Left ventricle myocardium inferior (tissue), 1 donor: ENCODE measurements around the gene NOS1. TPM values are rescaled to one million over a fixed set of nuclear protein-coding genes. Genes with fewer than 3 reads are reported as not detected.

ENCODE experiments used
- DNase-seq: peaks from one replicate; pipeline ENCODE4 v3.0.0-alpha.2; 2020
- H3K27ac ChIP-seq: fragments of 200-600 bp; replicated peaks from 2 replicates; pipeline ENCODE4 v1.8.0; 2021
- H3K27me3 ChIP-seq: fragments of 200-600 bp; 2 replicates; pipeline ENCODE4 v1.8.0; 2021; ENCODE audit warnings: low read depth
- H3K36me3 ChIP-seq: fragments of 200-600 bp; 2 replicates; pipeline ENCODE4 v1.8.0; 2021
- H3K4me1 ChIP-seq: fragments of 200-600 bp; 2 replicates; pipeline ENCODE4 v1.8.0; 2021
- H3K4me3 ChIP-seq: fragments of 200-600 bp; 2 replicates; pipeline ENCODE4 v1.8.0; 2021; ENCODE audit warnings: mild to moderate bottlenecking, moderate library complexity
- H3K9me3 ChIP-seq: fragments of 200-600 bp; replicated peaks from 2 replicates; pipeline ENCODE4 v1.8.0; 2021
- intact Hi-C: fragments of 100-400 bp; cut with micrococcal nuclease; formaldehyde crosslinking; loops from one replicate; pipeline ENCODE4 v1.11.0; 2022
- total RNA-seq: library from RNA; stranded (reverse); fragmentation: NEBNext Ultra II Directional; extraction: Animal tissue kit (Norgen Biotek cat#: 25700); gene quantifications from one replicate; pipeline ENCODE4 v1.2.1, GENCODE V29; 2021
- TF ChIP-seq, protein P1 (sequence below): fragments of 200-600 bp; IDR thresholded peaks from 2 replicates; pipeline ENCODE4 v1.8.0; 2021; ENCODE audit warnings: antibody characterized with exemption, mild to moderate bottlenecking, borderline replicate concordance
- donor health status: DM: no; HTN: yes; CAD: no; lungs with severe emphysema.

NOS1 gene
- total RNA-seq, 1 donor from 2014 or later, result 0.22 TPM

DNA sequence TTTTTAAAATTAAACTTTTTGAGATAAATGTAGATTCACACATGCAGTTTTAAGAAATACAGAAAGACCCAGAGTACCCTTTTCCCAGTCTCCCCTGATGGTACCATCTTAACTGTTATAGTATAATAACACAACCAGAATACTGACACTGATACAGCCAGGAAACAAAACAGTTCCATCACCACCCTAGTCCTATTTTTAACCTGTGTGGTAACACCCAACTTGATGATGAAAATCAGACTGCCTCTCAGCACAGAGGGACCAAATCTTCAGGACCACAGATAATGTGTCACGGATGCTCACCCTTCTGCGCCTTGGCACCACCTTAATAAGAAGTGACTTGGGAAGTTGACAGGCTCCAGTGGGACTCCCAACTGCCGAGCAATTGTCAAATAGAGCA, 189.3 kb downstream of the NOS1 start:
- no peak for DNase-seq
- intact Hi-C loops, result no loop called here
- Histone ChIP-seq H3K9me3 (no peaks in the 10 kb centered on the region), H3K36me3 (peaks cover 96% of the 10 kb centered on the region), H3K27me3 (no peaks in the 10 kb centered on the region), H3K4me1 (no peaks in the 10 kb centered on the region), H3K4me3 (no peak overlapping the region), H3K27ac (no peak overlapping the region)
- TF ChIP-seq, protein P1, sequence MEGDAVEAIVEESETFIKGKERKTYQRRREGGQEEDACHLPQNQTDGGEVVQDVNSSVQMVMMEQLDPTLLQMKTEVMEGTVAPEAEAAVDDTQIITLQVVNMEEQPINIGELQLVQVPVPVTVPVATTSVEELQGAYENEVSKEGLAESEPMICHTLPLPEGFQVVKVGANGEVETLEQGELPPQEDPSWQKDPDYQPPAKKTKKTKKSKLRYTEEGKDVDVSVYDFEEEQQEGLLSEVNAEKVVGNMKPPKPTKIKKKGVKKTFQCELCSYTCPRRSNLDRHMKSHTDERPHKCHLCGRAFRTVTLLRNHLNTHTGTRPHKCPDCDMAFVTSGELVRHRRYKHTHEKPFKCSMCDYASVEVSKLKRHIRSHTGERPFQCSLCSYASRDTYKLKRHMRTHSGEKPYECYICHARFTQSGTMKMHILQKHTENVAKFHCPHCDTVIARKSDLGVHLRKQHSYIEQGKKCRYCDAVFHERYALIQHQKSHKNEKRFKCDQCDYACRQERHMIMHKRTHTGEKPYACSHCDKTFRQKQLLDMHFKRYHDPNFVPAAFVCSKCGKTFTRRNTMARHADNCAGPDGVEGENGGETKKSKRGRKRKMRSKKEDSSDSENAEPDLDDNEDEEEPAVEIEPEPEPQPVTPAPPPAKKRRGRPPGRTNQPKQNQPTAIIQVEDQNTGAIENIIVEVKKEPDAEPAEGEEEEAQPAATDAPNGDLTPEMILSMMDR, result no peak

DNA sequence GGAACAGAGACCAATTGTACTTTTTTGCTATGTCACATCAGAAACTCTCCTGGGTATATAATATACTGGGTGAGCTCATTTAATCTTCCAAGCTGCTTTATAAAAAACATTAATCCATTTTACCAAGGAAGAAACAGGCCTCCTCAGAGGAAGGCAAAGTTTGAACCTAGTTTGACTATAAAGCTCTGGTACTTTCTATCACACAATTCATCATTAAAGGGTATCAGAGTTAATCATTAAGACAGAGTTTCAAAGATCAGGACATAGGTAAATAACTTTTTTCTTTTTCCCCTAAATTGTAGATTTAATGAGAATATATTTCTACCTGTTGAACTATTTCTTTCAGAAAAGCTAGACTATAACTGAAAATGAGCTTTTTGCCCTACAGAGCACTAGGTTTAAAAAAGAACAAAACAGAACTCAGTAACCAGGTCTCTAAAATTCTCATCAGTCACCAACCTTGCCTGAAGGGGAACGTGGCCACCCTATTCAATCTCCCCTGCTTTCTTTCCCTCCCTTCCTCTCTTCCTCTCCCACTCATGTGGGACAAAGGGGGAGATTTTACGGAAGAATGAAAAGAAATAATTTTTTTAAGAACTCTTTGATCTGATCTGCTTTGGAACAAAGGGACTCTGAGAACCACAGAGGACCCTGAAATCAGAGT, 189.8 kb downstream of the NOS1 start:
- TF ChIP-seq, protein P1, result no peak
- H3K9me3 ChIP-seq, result no peaks in the 10 kb centered on the region

GRCh38 chr12:117169548-117169947, 191.9 kb downstream of the NOS1 start:
- Histone ChIP-seq H3K27ac (no peak overlapping the region), H3K27me3 (no peaks in the 10 kb centered on the region), H3K4me1 (no peaks in the 10 kb centered on the region), H3K4me3 (no peak overlapping the region), H3K9me3 (no peaks in the 10 kb centered on the region), H3K36me3 (peaks cover 96% of the 10 kb centered on the region)
- no peak for DNase-seq
- TF ChIP-seq, protein P1, result no peak
- intact Hi-C loops, result no loop called here

More for the DNA sequence above, 189.8 kb downstream of the NOS1 start:
- Histone ChIP-seq H3K36me3 (peaks cover 96% of the 10 kb centered on the region), H3K27ac (no peak overlapping the region), H3K4me1 (no peaks in the 10 kb centered on the region), H3K4me3 (no peak overlapping the region), H3K27me3 (no peaks in the 10 kb centered on the region)
- intact Hi-C loops, result no loop called here
- no peak for DNase-seq

- Histone ChIP-seq H3K9me3 (no peaks in the 10 kb centered on the region), H3K4me3 (no peak overlapping the region), H3K27ac (no peak overlapping the region), H3K4me1 (no peaks in the 10 kb centered on the region), H3K27me3 (no peaks in the 10 kb centered on the region), H3K36me3 (peaks cover 96% of the 10 kb centered on the region)
- intact Hi-C loops, result no loop called here
- TF ChIP-seq, protein P1, result no peak
- no peak for DNase-seq
These were observed 192.4 kb downstream of the NOS1 start for GRCh38 chr12:117168976-117169375.

DNA sequence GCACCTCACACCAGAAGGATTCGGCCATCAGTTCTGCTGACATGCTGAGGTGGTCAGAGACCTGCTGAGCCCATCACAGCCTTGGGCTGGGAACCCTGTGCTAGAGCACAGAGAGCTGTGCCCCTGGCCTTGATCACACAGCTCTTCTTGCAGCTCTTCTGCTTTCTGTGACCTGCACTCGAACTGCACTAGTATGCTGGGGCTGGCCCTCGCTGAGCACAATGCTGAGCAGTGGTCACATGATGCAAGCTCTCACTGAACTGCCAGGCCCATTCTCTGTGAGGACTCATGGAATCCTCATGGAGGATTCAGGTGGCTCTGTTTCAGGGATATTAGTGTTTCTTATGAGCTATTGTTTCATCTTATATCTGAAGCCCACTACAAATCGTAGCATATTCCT, 193.7 kb downstream of the NOS1 start:
- Histone ChIP-seq H3K4me3 (no peak overlapping the region), H3K27me3 (no peaks in the 10 kb centered on the region), H3K9me3 (no peaks in the 10 kb centered on the region), H3K27ac (no peak overlapping the region), H3K4me1 (no peaks in the 10 kb centered on the region), H3K36me3 (peaks cover 96% of the 10 kb centered on the region)
- no peak for DNase-seq
- TF ChIP-seq, protein P1, result no peak
- intact Hi-C loops, result no loop called here

- H3K4me3 ChIP-seq, result no peak overlapping the region
- no peaks in the 10 kb centered on the region for H3K27me3 ChIP-seq
- intact Hi-C loops, result no loop called here
- no peak overlapping the region for H3K27ac ChIP-seq
- no peaks in the 10 kb centered on the region for H3K4me1 ChIP-seq
- TF ChIP-seq, protein P1, result no peak
- peaks cover 98% of the 10 kb centered on the region for H3K36me3 ChIP-seq
- H3K9me3 ChIP-seq, result no peaks in the 10 kb centered on the region
- DNase-seq, result no peak
These were observed 195.3 kb downstream of the NOS1 start for GRCh38 chr12:117166107-117166506.
